Cardiac septum (tissue), 1 donor: ENCODE measurements around the gene LIAS. TPM values are rescaled to one million over a fixed set of nuclear protein-coding genes. Genes with fewer than 3 reads are reported as not detected.
"Not testable (repeated sequence)": the region's sequence is repeated elsewhere in the genome, so short reads cannot be mapped to it uniquely, and the experiment has no call there.

ENCODE experiments used
- DNase-seq: peaks from one replicate; pipeline ENCODE4 v3.0.0-alpha.2; 2020; ENCODE audit warnings: low spot score
- intact Hi-C: fragments of 100-400 bp; cut with DNase I; formaldehyde crosslinking; loops from one replicate; pipeline ENCODE4 v1.14.0; 2022
- total RNA-seq: library from RNA; stranded (reverse); fragmentation: NEBNext Ultra II Directional; extraction: Animal tissue kit (Norgen Biotek cat#: 25700); gene quantifications from one replicate; pipeline ENCODE4 v1.2.1, GENCODE V29; 2021
- donor health status: DM: no; HTN: no; CAD: no.

Gene LIAS
- total RNA-seq, 1 donor from 2014 or later, result 15.2 TPM

- no peak for DNase-seq
- intact Hi-C loops, result no loop called here
Measured at GRCh38 chr4:39490322-39490721, 31.5 kb downstream of the LIAS start.

DNA sequence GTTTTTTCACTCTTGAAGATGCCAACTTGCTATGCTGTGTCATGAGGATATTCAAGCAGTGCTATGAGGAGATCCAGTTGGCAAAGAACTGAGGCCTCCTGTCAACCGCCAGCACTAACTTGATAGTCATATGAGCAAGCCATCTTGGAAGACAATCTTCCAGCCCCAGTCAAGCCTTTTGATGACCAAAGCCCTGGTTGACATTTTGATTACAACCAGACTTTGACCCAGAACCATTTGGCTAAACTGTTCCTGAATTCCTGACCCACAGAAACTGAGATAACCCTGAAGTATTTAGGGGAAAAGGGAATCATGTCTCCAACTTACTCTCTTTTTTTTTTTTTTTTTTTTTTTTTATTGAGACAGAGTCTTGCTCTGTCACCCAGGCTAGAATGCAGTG is 35.5 kb downstream of the LIAS start:
- intact Hi-C loops, result no loop called here
- no peak for DNase-seq

DNA sequence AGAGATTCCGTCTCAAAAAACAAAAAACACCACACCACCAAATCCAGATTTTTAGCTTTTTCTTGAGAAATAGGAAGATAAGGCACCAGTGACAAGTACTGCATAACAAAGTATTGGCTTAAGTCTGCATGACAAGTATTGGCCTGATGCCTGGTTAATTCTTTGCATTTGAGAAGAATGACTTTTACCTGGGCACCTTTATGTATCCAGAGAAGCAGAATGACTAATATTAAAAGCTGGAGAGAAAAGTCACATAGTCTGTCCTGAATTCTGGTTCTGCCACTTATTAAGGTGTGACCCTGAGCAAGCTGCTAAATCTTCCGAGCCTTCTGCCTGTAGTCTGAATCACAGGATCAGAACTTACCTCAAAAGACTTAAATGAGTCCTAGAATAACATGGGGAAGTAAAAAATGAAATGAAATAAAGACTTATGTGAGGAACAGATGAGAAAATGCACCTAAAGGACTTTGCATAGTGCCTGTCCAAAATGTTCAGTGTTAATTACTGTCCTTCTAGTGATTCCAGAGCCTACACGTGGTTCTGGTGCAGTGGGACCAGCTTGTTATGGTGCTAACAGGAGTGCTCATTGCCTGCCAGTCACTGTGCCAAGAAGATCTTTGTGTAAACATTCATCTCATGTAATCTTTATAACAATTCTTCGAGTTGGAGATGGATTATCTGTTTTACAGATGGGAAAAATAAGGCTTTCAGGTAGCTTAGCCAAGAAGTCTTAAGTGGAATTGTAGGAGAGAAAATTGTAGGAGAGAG is 36.8 kb downstream of the LIAS start:
- no peak for DNase-seq
- intact Hi-C loops, result no loop called here

- no peak for DNase-seq
- intact Hi-C loops, result no loop called here
Measured at GRCh38 chr4:39497909-39498726, 39.3 kb downstream of the LIAS start.

GRCh38 chr4:39498727-39499020 is 39.8 kb downstream of the LIAS start:
- DNase-seq, result no peak
- intact Hi-C loops, result no loop called here

DNA sequence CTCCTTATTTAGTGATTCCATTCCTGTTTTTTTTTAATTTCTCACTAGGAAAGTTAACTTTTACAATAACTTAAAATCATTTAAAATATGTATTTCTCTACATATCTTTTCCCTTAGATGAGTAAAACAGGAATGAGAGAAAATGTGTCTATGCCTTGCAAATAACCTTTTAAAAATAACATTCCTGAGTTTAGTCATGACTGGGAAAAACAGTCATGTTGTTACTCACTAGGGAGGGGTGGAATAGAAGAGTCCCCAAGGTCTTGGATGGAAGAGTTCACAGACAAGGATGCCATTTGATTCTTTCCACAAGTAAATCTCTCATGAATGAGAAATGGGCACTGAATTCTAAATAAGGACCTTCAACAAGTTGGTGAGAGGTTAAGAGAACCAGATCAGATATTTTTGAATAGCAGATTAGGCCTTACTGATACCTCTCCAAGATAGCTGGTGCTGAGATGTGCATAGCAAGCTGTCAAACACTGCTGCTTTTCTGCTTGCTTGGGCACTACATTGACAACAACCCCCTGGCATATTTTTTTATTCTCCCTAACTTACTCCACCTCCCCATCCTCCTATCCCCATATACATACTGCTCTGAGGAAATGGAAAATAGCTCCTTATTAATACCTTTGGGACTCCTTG is 43.3 kb downstream of the LIAS start:
- DNase-seq, result no peak
- intact Hi-C loops, result no loop called here

DNA sequence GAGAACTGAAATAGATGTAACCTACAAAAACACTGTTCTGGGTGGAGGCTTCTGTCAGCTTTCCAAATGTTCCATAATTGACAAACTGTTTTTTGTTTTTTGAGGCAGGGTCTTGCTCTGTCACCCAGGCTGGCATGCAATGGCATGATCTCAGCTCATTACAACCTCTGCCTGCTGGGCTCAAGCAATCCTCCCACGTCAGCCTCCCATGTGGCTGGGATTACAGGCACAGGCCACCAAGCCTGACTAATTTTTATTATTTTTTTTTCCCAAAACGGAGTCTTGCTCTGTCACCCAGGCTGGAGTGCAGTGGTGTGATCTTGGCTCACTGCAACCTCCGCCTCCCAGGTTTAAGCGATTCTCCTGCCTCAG is 43.8 kb downstream of the LIAS start:
- DNase-seq, intact Hi-C loops: not testable (repeated sequence)

DNA sequence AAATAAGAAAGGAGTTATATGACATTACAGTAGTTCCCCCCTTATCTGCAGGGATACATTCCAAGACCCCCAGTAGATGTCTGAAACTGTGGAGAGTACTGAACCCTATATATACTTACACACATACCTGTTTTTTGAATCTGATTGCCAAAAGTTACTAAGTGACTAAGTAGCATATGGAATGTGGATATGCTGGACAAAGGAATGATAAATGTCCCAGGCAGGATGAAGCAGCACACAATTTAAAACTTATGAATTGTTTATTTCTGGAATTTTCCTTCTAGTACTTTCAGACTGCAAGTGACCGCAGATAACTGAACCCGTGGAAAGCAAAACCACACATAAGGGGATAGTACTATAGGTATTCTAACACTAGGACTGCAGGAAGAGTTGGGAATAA is 45.7 kb downstream of the LIAS start:
- intact Hi-C loops, result no loop called here
- DNase-seq, result no peak

DNA sequence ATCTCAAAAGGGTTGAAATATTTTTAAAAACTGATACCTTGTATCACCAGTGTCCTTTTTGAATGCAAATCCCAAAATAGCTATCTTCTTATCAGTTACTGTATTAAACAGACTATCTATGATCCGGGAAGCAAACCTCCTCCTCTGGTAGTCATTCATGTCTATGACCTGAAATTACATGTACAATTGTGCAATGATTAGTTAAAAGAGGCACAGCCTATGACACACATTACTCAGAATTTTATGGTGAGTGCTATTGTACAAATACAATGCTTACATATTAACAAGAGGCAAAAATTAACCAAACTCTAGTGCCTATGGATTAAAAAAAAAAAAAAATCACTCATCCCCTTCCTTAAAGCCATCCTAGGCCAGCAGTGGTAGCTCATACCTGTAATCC is 46.7 kb downstream of the LIAS start:
- intact Hi-C loops, result no loop called here
- DNase-seq, result no peak

- DNase-seq, result no peak
- intact Hi-C loops, result no loop called here
Measured at GRCh38 chr4:39510348-39510929, 51.6 kb downstream of the LIAS start.

DNA sequence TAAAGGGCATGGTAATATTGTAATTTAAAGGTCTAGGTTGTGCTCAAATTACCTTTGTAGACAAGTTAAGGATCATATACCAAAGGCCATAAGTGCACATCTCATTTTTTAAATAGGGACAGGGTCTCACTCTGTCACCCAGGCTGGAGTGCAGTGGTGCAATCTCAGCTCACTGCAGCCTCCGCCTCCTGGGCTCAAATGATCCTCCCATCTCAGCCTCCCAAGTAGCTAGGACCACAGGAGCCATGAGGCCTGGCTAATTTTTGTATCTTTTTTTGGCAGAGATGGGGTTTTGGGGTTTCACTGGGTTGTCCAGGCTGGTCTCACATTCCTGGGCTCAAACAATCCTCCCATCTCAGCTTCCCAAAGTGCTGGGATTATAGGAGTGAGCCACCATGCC is 55.4 kb downstream of the LIAS start:
- DNase-seq, intact Hi-C loops: not testable (repeated sequence)

GRCh38 chr4:39514888-39515401 is 56.1 kb downstream of the LIAS start:
- DNase-seq, result no peak
- intact Hi-C loops, result no loop called here

GRCh38 chr4:39515669-39516401 is 57.0 kb downstream of the LIAS start:
- DNase-seq, intact Hi-C loops: not testable (repeated sequence)

- intact Hi-C loops, result no loop called here
Measured at GRCh38 chr4:39516407-39516966, 57.6 kb downstream of the LIAS start.

DNA sequence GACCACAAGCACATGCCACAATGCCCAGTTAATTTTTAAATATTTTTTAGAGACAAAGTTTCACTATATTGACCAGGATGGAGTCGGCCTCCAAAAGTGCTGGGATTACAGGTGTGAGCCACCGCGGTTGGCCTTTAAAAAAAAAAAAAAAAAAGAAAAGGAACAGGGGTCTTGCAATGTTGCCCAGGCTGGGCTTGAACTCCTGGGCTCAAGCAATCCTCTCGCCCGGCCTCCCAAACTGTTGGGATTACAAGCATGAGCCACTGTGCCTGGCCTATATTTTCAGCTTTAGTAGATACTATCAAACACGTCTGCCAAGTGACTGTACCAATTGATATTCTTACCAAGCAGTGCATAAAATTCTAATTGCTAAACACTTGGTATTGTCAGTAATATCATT is 59.6 kb downstream of the LIAS start:
- no peak for DNase-seq
- intact Hi-C loops, result no loop called here

More at GRCh38 chr4:39516407-39516966, 57.6 kb downstream of the LIAS start:
- DNase-seq, result no peak

DNA sequence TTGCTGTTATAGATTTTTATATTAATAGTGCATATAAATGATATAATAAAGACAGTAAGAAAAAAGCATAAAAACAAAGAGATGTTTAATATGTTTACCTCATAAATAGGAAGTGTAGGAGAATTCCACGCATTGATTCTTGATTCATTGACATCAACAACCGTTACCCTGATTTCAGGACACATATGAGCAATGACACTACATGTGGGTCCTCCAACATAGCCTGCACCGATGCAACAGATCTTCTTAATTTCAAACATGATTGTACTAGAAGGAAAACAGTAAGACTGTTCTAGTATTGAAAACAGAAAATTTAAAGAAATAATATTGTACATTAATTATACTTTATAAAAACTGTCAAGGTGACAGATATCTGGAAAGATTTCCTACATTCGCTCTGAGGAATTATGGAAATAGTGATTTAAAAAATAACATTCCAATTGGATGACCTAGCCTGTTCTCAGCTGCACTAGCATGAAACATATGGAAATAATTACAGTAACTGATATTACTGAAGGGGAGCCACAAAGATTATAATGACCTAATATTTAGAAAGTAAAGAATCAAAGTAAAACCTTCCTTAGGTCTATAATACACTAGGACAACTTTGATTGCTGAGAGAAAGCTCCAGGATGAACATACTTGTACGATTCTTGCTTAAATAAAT is 62.5 kb downstream of the LIAS start:
- intact Hi-C loops, result no loop called here

GRCh38 chr4:39522068-39522467 is 63.2 kb downstream of the LIAS start:
- DNase-seq, result no peak
- intact Hi-C loops, result no loop called here

More for the DNA sequence above, 62.5 kb downstream of the LIAS start:
- no peak for DNase-seq

DNA sequence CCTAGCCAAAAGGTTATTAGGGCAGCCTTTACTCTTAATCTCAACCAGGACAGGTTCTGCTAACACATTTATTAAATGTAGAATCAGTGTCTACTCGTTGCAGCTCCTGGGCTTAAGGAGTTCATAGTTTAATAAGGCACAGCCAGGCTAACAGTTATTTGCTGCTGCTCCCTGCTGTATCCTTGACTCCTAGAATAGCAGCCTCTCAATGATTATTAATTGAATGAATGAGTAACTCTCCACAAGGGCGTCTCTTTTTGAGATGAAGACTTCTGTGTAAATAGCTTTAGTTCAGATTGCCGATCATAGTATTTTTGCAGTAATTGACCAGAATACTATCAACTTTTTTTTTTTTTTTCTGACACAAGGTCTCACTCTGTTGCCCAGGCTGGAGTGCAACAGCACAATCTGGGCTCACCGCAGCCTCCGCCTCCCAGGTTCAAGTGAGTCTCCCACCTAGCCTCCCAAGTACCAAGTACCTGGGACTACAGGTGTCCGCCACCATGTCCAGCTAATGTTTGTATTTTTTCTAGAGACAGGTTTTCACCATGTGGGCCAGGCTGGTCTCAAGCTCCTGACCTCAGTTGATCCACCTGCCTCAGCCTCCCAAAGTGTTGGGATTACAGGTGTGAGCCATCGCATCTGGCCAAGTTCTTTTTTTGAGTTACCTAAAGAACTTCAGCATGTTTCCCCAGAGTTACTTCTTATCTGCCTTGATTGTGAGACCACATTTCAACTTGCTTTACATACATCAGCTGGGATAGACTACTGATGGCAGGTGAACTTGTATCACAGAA is 65.5 kb downstream of the LIAS start:
- DNase-seq, result no peak
- intact Hi-C loops, result no loop called here
